Activated CD4-positive, alpha-beta memory T cell treated with anti-CD3 and anti-CD28 coated beads for 36 hours (primary cell): Measurements from ENCODE around the gene FRRS1L. TPM values are rescaled to one million over a fixed set of nuclear protein-coding genes. Genes with fewer than 3 reads are reported as not detected.
A peak's percentile ranks its signal among the peaks of the same experiment; 100 is the strongest.

ENCODE experiments used
- CTCF ChIA-PET: fragments of 350-600 bp; sonication (Branson Sonifier 250); formaldehyde crosslinking; loops from one replicate; lab custom pipeline; 2021; ENCODE audit warnings: antibody characterized with exemption, inconsistent platforms; lab: Charles Lee
- POLR2A ChIA-PET: fragments of 350-600 bp; sonication (Branson Sonifier 250); formaldehyde crosslinking; loops from one replicate; lab custom pipeline; 2021; ENCODE audit warnings: antibody characterized with exemption; lab: Charles Lee
- DNase-seq: peaks from one replicate; pipeline ENCODE4 v3.0.0-alpha.2; 2020
- H3K27ac Mint-ChIP-seq: one replicate; pipeline ENCODE4 v1.8.0; 2021; ENCODE audit warnings: mixed read lengths
- H3K27me3 Mint-ChIP-seq: one replicate; pipeline ENCODE4 v1.8.0; 2021; ENCODE audit warnings: mixed read lengths
- H3K36me3 Mint-ChIP-seq: one replicate; pipeline ENCODE4 v1.8.0; 2021; ENCODE audit warnings: mixed read lengths
- H3K4me1 Mint-ChIP-seq: one replicate; pipeline ENCODE4 v1.8.0; 2021; ENCODE audit warnings: low read depth, mixed read lengths
- H3K4me3 Mint-ChIP-seq: one replicate; pipeline ENCODE4 v1.8.0; 2021; ENCODE audit warnings: mild to moderate bottlenecking, mixed read lengths
- H3K9me3 Mint-ChIP-seq: one replicate; pipeline ENCODE4 v1.8.0; 2021; ENCODE audit warnings: mixed read lengths
- intact Hi-C: fragments of 100-400 bp; cut with micrococcal nuclease; formaldehyde crosslinking; loops from one replicate; pipeline ENCODE4 v1.15.1; 2023
- total RNA-seq, 2 experiments: library from RNA; stranded (reverse); gene quantifications; one replicate each; pipeline ENCODE4 v1.2.3, GENCODE V29; 2021

The FRRS1L gene
- total RNA-seq, 2 experiments from 2014 or later: not detected

DNA sequence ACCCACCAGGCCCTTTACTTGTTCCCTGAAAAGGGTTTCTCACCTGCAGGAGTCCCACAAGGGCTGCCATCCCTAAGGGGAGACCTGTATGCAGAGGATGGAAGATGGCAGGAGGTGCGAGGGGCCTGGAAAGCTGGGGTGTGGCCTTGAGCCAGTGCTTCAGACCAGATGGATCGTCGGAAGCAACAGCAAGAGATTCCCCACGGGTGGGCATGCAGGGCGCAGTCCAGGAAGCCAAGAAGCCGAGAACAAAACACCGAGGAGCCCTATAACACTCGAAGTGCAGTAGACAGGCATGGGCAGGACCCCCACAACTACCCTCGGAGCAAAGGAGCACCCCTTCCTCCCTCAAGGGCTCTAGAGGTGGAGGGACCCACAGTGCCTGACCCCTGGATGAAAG is 24.7 kb upstream of the FRRS1L start:
- H3K4me1 Mint-ChIP-seq: no peaks in the 10 kb centered on the region
- intact Hi-C loops: no loop called here

GRCh38 chr9:109190151-109190550 is 23.1 kb upstream of the FRRS1L start:
- H3K27me3 Mint-ChIP-seq: no peaks in the 10 kb centered on the region
- H3K27ac Mint-ChIP-seq: no peak overlapping the region
- ChIA-PET CTCF (no interaction called here), POLR2A (no interaction called here)
- intact Hi-C loops: no loop called here
- no peaks in the 10 kb centered on the region for H3K36me3 Mint-ChIP-seq
- H3K4me3 Mint-ChIP-seq: no peak overlapping the region
- H3K9me3 Mint-ChIP-seq: no peaks in the 10 kb centered on the region
- H3K4me1 Mint-ChIP-seq: no peaks in the 10 kb centered on the region
- DNase-seq: no peak

More for the DNA sequence above, 24.7 kb upstream of the FRRS1L start:
- H3K36me3 Mint-ChIP-seq: no peaks in the 10 kb centered on the region
- no peaks in the 10 kb centered on the region for H3K9me3 Mint-ChIP-seq
- no peak for DNase-seq
- ChIA-PET CTCF (no interaction called here), POLR2A (no interaction called here)
- H3K27ac Mint-ChIP-seq: no peak overlapping the region
- no peaks in the 10 kb centered on the region for H3K27me3 Mint-ChIP-seq
- no peak overlapping the region for H3K4me3 Mint-ChIP-seq

- intact Hi-C loops: loop anchor here (10.0 kb wide), 1 partner anchor 138 kb away; the partner anchor contains the start of gene EPB41L4B
- Mint-ChIP-seq H3K36me3 (no peaks in the 10 kb centered on the region), H3K4me3 (no peak overlapping the region)
These were observed 19.9 kb upstream of the FRRS1L start for GRCh38 chr9:109186857-109187520.

DNA sequence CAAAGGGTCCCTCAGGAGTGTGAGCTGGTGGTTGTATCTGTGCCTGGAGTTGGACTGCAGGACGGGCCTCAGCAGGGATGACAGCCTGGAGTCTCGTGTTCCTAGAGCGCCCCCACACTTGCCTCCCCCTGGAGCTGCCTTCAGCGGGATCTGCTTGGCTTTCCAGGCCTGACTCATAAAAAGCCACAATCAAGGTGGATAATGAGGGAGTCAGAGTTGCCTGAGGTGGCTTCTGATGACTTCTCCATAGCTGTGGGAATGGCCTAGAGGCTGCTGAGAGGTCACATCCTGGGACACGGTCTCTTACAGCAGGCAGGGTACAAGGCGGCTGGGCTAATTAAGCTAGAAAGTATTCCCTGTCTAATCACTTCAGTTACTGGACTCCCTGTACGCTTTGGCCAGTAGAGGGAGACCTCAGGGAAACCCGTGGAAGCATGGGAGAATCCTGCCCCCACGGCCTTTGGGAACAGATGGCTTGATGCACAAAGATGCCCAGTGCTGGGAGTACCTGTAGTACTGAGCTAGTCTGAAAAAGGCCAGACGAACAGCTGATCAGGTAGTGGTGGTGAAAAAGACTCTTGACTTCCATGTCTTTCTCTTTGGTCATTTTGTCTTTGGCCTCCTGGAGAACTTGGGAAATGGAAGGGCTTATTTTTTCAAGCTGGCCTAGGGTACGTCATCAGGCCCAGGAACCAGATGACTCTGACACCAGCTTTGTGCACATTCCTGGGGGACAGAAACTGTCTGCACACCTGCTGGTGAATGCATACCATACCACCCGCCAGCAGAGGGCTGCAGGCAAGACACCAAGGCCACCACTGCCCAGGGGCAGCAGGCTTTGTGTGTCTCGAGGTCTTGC is 16.1 kb upstream of the FRRS1L start:
- no peak overlapping the region for H3K4me3 Mint-ChIP-seq
- no peak overlapping the region for H3K27ac Mint-ChIP-seq
- H3K4me1 Mint-ChIP-seq: peaks cover 11% of the 10 kb centered on the region
- DNase-seq: peak; percentile 24
- no peaks in the 10 kb centered on the region for H3K9me3 Mint-ChIP-seq
- CTCF ChIA-PET: interaction anchor here (0.9 to 1.2 kb wide), 4 partner anchors 13 to 165 kb away, joined by 3 to 4 read pairs (median 3); no protein-coding TSS in a partner anchor
- intact Hi-C loops: loop anchor here (5.0 to 10.0 kb wide), 2 partner anchors 142 to 229 kb away; partner anchors contain the start of gene EPB41L4B
- POLR2A ChIA-PET: no interaction called here
- H3K36me3 Mint-ChIP-seq: no peaks in the 10 kb centered on the region
- peaks cover 7% of the 10 kb centered on the region for H3K27me3 Mint-ChIP-seq

More at GRCh38 chr9:109186857-109187520, 19.9 kb upstream of the FRRS1L start:
- ChIA-PET POLR2A (no interaction called here), CTCF (interaction anchor here (0.6 kb wide), 1 partner anchor 304 kb away, joined by 4 read pairs; no protein-coding TSS in a partner anchor)
- Mint-ChIP-seq H3K27ac (no peak overlapping the region), H3K9me3 (no peaks in the 10 kb centered on the region), H3K27me3 (no peaks in the 10 kb centered on the region), H3K4me1 (no peaks in the 10 kb centered on the region)
- DNase-seq: no peak

- peaks cover 11% of the 10 kb centered on the region for H3K4me1 Mint-ChIP-seq
- peaks cover 7% of the 10 kb centered on the region for H3K27me3 Mint-ChIP-seq
- no peaks in the 10 kb centered on the region for H3K36me3 Mint-ChIP-seq
These were observed 15.5 kb upstream of the FRRS1L start for GRCh38 chr9:109182550-109182939.

GRCh38 chr9:109181284-109181683 is 14.2 kb upstream of the FRRS1L start:
- ChIA-PET CTCF (interaction anchor here (0.9 to 1.4 kb wide), 2 partner anchors 15 to 259 kb away, joined by 3 read pairs; no protein-coding TSS in a partner anchor), POLR2A (no interaction called here)
- Mint-ChIP-seq H3K27me3 (peaks cover 7% of the 10 kb centered on the region), H3K4me3 (no peak overlapping the region), H3K27ac (no peak overlapping the region), H3K9me3 (no peaks in the 10 kb centered on the region), H3K36me3 (no peaks in the 10 kb centered on the region), H3K4me1 (peaks cover 11% of the 10 kb centered on the region)
- peak; percentile 68 for DNase-seq
- intact Hi-C loops: loop anchor here (1.0 to 10.0 kb wide), 6 partner anchors 63 to 295 kb away; partner anchors contain the start of genes CTNNAL1 and EPB41L4B

More at GRCh38 chr9:109182550-109182939, 15.5 kb upstream of the FRRS1L start:
- ChIA-PET POLR2A (no interaction called here), CTCF (interaction anchor here (1.0 to 1.4 kb wide), 2 partner anchors 13 to 17 kb away, joined by 3 to 4 read pairs; no protein-coding TSS in a partner anchor)
- H3K27ac Mint-ChIP-seq: no peak overlapping the region
- no peak for DNase-seq
- H3K4me3 Mint-ChIP-seq: no peak overlapping the region
- H3K9me3 Mint-ChIP-seq: no peaks in the 10 kb centered on the region
- intact Hi-C loops: loop anchor here (5.0 to 10.0 kb wide), 2 partner anchors 142 to 230 kb away; partner anchors contain the start of gene EPB41L4B

DNA sequence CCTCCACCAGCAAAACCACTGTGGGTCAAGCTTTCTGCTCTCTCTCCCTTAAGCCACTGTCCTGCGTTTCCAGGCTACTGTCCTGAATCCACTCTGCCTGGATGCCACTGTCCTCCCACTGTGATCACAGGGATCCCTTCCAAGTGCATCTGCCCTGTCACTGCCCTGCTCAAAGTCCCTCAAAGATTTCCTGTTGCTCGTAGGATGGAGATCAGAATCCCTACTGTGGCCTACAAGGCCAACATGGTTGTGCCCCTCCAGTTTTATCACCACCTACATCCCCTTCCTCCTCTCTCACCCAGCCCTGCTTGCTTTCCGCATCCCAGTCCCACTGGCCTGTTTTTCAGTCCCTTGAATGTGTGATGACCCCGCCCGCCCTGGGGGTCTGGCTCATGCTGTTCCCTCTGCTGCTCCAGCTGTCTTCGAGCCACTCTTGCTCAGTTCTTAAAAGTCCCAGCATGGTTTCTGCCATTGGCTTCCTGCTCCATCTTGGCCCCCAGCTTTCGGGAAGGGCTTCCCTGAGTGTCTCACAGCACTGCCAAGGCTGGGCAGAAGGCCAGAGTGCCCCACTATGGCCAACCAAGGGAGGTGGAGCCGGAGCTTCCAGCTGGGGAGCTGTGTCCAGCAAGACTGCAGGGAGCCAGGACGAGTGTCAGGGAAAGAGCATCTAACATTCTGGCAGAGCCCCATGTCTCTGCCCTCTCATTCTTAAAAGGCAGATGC is 12.9 kb upstream of the FRRS1L start:
- Mint-ChIP-seq H3K27ac (no peak overlapping the region), H3K4me1 (peaks cover 11% of the 10 kb centered on the region), H3K36me3 (no peaks in the 10 kb centered on the region), H3K9me3 (no peaks in the 10 kb centered on the region), H3K4me3 (no peak overlapping the region), H3K27me3 (peaks cover 7% of the 10 kb centered on the region)
- ChIA-PET POLR2A (no interaction called here), CTCF (interaction anchor here (0.9 to 1.3 kb wide), 3 partner anchors 67 to 261 kb away, joined by 3 read pairs; no protein-coding TSS in a partner anchor)
- intact Hi-C loops: loop anchor here (2.0 to 10.0 kb wide), 4 partner anchors 69 to 232 kb away; partner anchors contain the start of genes CTNNAL1 and EPB41L4B
- no peak for DNase-seq

- Mint-ChIP-seq H3K4me1 (peaks cover 11% of the 10 kb centered on the region), H3K4me3 (no peak overlapping the region), H3K27me3 (peaks cover 7% of the 10 kb centered on the region), H3K9me3 (no peaks in the 10 kb centered on the region), H3K36me3 (no peaks in the 10 kb centered on the region), H3K27ac (no peak overlapping the region)
- DNase-seq: no peak
- intact Hi-C loops: no loop called here
- POLR2A ChIA-PET: no interaction called here
- CTCF ChIA-PET: no interaction called here
These were observed 9.9 kb upstream of the FRRS1L start for GRCh38 chr9:109176963-109177362.

GRCh38 chr9:109176386-109176785 is 9.3 kb upstream of the FRRS1L start:
- Mint-ChIP-seq H3K4me3 (no peak overlapping the region), H3K9me3 (no peaks in the 10 kb centered on the region), H3K4me1 (peaks cover 8% of the 10 kb centered on the region), H3K27ac (no peak overlapping the region), H3K27me3 (peaks cover 7% of the 10 kb centered on the region), H3K36me3 (no peaks in the 10 kb centered on the region)
- no peak for DNase-seq
- CTCF ChIA-PET: no interaction called here
- intact Hi-C loops: no loop called here
- POLR2A ChIA-PET: no interaction called here

DNA sequence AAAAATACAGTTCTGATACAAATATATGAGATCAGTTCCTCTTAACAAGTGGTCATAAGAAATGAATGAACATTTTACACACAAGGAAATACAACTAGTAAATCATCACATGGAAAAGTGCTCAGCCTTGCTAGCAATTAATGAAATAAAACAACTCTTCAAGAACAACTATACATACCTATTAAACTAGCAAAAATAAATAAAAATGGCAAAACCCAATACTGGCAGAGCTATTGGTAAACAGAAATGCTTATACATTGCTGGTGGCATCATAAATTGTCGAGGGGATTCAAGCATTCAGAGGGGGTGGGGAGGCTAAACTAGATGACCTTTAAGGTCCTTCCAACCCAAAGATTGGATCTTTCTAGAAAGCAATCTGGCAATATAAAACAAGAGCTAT is 5.9 kb upstream of the FRRS1L start:
- Mint-ChIP-seq H3K36me3 (no peaks in the 10 kb centered on the region), H3K27ac (no peak overlapping the region), H3K4me1 (no peaks in the 10 kb centered on the region), H3K4me3 (no peak overlapping the region), H3K27me3 (peaks cover 20% of the 10 kb centered on the region), H3K9me3 (no peaks in the 10 kb centered on the region)
- intact Hi-C loops: no loop called here
- CTCF ChIA-PET: no interaction called here
- DNase-seq: no peak
- POLR2A ChIA-PET: no interaction called here

DNA sequence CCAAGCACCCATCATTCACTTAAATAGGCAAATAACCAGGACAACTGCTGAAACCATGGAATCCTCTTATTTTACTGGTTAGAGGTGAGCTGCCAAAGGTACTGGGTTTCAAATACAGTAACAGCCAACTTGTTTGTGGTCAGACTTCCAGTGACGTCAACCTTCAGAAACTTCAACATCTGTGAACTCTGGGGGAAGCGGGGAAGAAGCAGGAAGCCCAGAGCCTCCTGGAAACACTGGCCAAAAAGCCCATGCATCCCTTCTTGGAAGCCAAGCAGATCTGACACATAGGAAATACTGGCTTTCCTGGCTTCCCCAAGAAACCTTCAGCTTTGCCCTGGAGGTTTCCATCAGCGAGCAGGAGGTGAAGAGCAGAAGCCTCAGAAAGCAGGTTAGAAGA is 4.9 kb upstream of the FRRS1L start:
- H3K4me3 Mint-ChIP-seq: no peak overlapping the region
- H3K27ac Mint-ChIP-seq: no peak overlapping the region
- ChIA-PET CTCF (no interaction called here), POLR2A (no interaction called here)
- peaks cover 5% of the 10 kb centered on the region for H3K4me1 Mint-ChIP-seq
- no peaks in the 10 kb centered on the region for H3K36me3 Mint-ChIP-seq
- no peaks in the 10 kb centered on the region for H3K9me3 Mint-ChIP-seq
- no peak for DNase-seq
- H3K27me3 Mint-ChIP-seq: peaks cover 28% of the 10 kb centered on the region
- intact Hi-C loops: no loop called here
